HG03520 (cell line): ENCODE measurements around the gene EML4.

Experiments used
- ATAC-seq: cut with Tn5 transposase; IDR thresholded peaks from one replicate; pipeline ENCODE4 v1.9.1; 2021; ENCODE audit warnings: mild to moderate bottlenecking, moderate library complexity; ENCODE audit not compliant: unreplicated experiment

Gene EML4

DNA sequence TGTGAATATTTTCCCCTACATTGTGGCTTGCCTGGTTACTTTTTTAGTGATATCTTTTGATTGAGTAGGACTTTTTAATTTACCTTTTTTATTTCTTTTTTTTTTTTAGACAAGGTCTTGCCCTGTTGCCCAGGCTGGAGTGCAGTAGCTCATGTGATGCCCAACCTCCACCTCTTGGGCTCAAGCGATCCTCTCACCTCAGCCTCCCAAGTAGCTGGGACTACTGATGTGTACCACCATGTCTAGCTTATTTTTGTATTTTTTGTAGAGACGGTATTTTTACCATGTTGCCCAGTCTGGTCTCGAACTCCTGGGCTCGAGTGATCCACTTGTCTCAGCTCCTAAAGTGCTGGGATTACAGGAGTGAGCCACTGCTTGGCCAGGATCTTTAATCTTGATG is 25.3 kb downstream of the EML4 start:
- no peak for ATAC-seq

DNA sequence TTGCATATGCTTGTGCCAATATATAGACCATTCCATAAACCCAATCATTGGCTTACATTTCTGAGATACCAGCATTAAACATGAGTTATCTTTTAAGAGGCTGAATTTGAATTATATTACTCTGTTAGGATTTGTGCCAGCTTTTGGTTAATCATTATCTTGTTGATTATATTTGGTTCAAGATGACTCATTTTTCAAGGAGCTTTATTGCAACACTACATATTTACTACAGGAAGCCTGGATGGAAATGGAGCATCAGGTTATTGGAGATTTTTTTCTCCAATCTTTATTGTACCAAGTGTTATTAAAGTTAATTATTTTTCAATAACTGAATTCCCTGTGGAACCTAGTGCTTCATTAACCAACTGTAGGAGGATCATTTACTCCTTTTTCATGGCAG is 26.4 kb downstream of the EML4 start:
- no peak for ATAC-seq

DNA sequence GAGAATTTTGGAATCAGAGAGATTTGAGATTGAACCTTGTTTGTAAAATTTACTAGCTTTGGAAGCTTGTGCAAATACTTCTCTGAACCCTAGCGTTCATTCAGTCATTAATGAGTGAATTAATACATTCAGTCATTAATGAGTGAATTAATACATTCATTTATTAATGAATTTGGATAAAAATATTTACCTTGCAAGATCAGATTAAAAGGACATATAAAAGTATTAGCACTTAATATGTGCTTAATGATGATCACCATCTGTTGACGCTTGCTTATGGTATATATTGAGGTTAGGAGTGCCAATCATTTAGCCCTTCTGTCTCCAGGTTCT is 26.9 kb downstream of the EML4 start:
- ATAC-seq, result no peak

- no peak for ATAC-seq
Observed at GRCh38 chr2:42196403-42197267, 27.5 kb downstream of the EML4 start.

GRCh38 chr2:42197792-42198191 is 28.6 kb downstream of the EML4 start:
- no peak for ATAC-seq

GRCh38 chr2:42198466-42198865 is 29.3 kb downstream of the EML4 start:
- no peak for ATAC-seq

DNA sequence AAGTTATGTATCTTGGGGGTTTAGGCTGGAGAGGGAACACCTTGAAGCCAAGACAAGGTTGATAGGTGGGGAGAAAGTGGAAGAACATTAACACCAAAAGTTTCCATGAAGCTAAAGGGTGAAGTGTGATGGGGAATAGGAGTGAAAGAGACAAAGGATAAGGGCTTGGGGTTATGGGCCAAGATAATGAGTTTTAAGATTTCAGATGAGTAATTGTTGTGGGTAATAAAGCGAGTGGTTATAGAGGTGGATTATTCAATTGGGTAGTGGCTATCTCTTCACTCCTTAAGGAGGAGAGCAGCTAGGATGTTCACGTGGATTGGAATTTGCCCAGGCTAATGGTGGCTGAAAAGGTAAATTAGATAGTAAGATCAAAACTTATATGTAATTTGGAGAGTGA is 29.8 kb downstream of the EML4 start:
- ATAC-seq, result no peak

DNA sequence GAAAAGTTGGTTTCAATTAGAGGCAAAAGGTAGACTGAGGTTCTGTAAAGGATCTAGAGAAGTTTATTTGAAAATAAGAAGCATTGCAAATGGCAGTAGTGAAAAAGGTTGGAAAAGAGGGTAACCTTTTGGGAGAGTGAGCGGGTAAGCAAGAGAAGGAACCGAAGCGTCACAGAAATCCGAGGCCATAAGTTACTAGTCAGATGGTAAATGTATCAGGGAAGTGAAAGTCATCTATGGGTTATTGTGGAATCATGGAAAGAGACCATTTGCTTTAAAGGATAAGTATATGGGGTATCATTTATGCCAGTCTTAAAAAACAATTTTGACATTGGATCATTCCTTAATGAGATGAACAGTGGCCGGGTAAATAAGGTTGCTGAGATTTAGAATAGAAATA is 30.5 kb downstream of the EML4 start:
- no peak for ATAC-seq

DNA sequence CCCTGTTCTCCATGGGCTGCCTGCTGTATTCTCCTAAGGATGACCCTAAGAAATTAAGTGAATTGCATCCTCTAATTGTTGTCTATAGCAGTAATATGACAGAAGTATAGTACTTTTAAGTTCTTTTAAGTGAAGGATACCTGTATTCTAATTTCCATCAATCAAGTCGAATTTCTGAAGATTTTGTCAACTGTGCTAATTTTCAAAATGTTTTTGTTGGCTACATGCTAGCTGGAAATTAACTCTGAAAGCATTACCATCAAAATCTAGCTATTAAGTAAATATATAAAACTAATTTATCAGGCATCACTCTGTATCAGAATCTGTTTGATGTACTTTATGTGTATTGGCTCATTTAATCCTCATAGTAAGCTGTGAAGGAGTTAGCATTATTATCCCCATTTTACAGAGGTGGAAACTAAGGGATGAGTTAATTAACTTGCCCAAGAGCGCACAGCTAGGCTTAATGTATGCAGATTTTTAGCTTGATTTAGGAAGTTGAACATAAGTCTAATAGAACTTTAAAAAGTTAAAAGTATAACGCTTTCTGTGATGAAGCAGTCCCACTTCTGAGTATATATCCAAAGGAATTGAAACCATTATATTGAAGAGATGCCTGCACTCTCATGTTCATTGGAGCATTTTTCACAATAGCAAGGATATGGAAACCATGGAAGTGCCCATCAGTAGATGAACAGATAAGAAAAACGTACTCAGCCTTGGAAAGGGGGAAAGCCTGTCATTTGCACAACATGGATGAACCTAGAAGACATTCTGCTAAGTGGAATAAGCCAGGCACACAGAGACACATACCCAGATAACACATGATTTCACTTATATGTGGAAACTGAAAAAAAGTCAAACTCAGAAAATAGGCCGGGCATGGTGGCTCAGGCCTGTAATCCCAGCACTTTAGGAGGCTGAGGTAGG is 32.0 kb downstream of the EML4 start:
- no peak for ATAC-seq

DNA sequence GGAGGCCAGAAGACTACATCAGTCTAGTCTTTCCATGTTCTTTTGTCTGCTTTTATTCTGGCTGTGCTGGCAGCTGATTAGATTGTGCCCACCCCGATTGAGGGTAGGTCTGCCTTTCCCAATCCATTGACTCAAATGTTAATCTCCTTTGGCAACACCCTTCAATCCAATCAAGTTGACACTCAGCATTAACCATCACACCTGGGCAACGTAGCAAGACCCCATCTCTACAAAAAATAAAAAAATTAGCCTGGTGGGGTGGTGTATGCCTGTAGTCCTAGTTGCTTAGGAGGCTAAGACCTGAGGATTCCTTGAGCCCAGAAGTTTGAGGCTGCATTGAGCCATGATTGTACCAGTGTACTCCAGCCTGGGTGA is 33.5 kb downstream of the EML4 start:
- no peak for ATAC-seq

DNA sequence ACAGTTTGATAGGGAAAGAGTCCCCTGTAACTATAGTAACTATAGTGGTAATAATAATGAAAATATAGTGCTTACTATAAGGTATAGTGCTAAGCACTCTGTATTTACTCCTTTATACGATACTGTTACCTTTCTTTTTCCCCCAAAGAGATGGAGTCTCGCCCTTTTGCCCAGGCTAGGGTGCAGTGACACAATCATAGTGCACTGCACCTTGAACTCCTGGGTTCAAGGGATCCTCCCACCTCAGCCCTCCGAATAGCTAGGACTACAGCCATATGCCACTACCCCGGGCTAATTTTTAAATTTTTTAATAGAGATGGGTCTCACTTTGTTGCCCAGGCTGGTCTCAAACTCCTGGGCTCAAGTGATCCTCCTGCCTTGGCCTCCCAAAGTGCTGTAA is 34.6 kb downstream of the EML4 start:
- no peak for ATAC-seq

GRCh38 chr2:42205337-42205736 is 36.2 kb downstream of the EML4 start:
- no peak for ATAC-seq

GRCh38 chr2:42207826-42208225 is 38.7 kb downstream of the EML4 start:
- no peak for ATAC-seq

DNA sequence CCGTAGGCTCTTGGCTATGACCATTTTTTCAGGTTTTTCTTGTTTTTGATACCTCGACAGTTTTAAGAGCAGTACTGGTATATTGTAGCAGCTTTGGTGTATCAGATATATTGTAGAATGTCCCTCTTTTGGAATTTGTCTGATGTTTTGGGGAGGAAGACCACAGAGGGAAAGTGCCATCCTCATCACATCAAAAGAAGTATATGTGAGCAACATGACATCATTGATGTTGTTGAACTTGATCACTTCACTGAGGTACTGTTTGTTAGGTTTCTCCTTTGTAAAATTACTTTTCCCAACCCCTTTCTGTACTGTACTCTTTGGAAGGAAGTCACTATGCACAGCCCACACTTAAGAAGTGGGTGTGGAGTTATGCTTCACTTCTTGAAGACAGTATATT is 41.0 kb downstream of the EML4 start:
- no peak for ATAC-seq

- ATAC-seq, result no peak
Observed at GRCh38 chr2:42211291-42211690, 42.1 kb downstream of the EML4 start.

DNA sequence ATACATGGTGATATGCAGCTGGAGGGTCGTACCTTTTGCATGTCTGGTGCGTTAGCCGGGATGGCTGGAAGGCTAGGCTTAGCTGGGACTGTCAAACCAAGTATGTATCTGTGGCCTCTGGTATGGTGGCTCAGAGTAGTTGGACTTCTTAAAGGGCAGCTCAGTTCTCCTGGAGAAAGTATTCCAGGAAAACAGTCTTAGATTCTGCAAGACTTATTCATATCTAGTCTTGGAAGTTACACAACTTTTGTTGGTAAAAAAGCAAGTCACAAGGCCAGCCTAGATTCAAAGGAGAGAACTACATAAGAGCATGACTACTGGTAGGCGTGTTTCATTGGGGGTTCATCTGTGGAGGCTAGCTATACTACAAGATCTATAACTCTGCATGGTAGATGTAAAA is 45.5 kb downstream of the EML4 start:
- ATAC-seq, result no peak

DNA sequence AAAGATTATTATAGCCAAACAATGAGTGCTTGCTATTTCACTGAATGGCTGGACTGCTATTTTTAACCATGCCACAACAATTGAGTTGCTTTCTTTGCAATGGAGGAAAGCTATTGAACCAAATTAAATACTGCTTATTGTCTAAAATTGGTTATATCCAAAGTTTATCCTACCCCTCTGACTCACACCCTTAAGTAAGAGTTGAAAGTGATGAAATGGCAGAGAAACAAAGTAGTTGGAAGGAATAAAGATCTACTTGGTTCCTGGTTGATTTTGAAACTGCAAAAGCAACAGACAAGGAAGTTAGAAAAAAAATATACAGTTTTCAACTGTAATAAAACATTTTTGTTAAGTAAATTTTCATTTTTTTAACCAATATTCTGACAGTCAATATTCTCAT is 47.5 kb downstream of the EML4 start:
- ATAC-seq, result no peak

DNA sequence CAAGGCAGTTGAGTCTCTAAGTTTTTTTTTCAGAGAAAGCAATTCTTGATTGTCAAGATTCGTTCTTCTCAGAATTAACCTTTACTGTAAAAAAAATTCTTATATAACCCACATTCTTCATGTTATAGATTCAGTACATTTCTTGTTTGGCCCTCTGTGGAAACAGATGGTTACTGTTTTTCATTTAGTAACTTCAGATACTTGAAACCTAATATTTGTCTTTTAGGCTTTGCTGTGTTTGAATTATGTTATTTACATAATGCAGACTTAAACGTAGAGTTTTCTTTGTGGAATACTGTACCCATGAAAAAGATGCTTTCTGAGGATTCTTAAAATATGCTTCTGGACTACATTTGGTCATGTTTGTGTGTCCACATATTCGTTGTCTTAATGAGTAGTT is 48.2 kb downstream of the EML4 start:
- ATAC-seq, result no peak

GRCh38 chr2:42217914-42218313 is 48.8 kb downstream of the EML4 start:
- no peak for ATAC-seq

- no peak for ATAC-seq
Observed at GRCh38 chr2:42218712-42219111, 49.6 kb downstream of the EML4 start.

DNA sequence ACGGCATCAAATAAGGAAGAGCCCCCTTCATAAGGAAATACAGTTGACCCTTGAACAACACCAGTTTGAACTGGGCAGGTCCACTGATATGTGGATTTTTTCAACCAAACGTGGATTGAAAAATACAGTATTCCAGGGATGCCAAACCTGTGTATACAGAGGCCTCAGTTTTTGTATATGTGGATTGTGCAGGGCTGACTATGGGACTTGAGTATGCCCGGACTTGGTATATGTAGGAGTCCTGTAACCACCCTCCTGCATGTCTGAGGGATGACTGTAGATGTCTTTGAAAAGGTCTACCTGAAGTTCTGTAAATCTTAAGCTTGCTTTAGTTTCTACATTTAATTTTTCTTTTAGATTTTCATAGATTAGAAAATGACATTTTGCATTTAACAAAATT is 50.0 kb downstream of the EML4 start:
- no peak for ATAC-seq

DNA sequence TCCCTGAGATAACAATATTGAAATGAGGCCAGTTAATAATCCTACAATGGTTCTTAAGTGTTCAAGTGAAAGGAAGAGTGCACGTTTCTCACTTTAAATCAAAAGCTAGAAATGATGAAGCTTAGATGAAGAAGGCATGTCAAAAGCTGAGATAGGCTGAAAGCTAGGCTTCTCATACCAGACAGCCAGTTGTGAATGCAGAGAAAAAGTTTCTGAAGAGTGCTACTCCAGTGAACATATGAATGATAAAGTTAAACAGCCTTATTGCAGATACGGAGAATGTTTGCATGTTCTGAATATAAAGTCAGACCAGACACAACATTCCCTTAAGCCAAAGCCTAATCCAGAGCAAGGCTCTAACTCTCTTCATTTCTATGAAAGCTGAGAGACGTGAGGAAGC is 51.4 kb downstream of the EML4 start:
- no peak for ATAC-seq
